C4-2B (cell line): ENCODE measurements around the gene MFGE8.

Source experiments
- CTCF ChIP-seq: fragments of 450-650 bp; conservative IDR thresholded peaks from 2 replicates; pipeline ENCODE4 v1.5.1; 2017; ENCODE audit warnings: mild to moderate bottlenecking
- ZFX ChIP-seq: fragments of 450-650 bp; IDR thresholded peaks from 2 replicates; pipeline ENCODE4 v1.6.1; 2017

GRCh38 chr15:88901508-88902220 lies 11.5 kb downstream of the MFGE8 start:
- TF ChIP-seq CTCF (no peak), ZFX (no peak)
